Endothelial cell of coronary artery (primary cell): ENCODE measurements around the gene NBEAL2. TPM values are rescaled to one million over a fixed set of nuclear protein-coding genes. Genes with fewer than 3 reads are reported as not detected.

ENCODE experiments used
- total RNA-seq: library from RNA; depleted of rRNA; stranded (reverse); fragments of >200 nt; gene quantifications from 2 replicates; pipeline ENCODE4 v1.2.3, GENCODE V29; 2014

Gene NBEAL2, protein sequence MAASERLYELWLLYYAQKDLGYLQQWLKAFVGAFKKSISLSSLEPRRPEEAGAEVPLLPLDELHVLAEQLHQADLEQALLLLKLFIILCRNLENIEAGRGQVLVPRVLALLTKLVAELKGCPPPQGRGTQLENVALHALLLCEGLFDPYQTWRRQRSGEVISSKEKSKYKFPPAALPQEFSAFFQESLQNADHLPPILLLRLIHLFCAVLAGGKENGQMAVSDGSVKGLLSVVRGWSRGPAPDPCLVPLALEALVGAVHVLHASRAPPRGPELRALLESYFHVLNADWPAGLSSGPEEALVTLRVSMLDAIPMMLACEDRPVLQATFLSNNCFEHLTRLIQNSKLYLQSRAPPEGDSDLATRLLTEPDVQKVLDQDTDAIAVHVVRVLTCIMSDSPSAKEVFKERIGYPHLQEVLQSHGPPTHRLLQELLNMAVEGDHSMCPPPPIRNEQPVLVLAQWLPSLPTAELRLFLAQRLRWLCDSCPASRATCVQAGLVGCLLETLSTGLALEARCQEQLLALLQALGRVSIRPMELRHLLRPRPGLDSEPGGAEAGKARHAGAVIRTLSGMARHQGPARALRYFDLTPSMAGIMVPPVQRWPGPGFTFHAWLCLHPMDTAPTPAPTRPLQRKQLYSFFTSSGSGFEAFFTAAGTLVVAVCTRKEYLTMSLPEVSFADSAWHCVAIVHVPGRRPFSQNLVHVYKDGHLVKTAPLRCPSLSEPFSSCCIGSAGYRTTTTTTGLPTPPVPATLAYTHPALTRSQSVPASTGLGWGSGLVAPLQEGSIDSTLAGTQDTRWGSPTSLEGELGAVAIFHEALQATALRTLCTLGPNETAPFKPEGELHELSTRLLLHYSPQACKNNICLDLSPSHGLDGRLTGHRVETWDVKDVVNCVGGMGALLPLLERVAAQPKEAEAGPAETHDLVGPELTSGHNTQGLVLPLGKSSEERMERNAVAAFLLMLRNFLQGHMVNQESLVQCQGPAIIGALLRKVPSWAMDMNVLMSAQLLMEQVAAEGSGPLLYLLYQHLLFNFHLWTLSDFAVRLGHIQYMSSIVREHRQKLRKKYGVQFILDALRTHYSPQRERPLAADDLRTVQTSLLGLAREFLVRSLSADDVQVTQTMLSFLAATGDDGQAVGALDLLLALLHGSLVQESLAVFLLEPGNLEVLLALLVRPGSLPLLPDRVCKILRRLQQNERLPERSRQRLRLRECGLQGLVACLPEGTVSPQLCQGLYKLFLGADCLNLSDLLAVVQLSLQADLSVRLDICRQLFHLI (N-terminal part only)
- total RNA-seq, result 32.5 and 38.6 TPM in 2 replicates

GRCh38 chr3:46978985-46979944 lies at the start of gene NBEAL2:
Gene NBEAL2 (plus strand): TSS chr3:46979666. CDS start chr3:46979862, 196 bp downstream.

GRCh38 chr3:46976326-46977190 lies 2.9 kb upstream of the NBEAL2 start, which contains the start of gene CCDC12:
Gene CCDC12 (minus strand): TSS chr3:46976745. CDS start chr3:46976732, 13 bp downstream.

Other genes starting within 250 kb of the NBEAL2 start
- not detected in 2 replicates for gene MYL3, start 116.2 kb upstream of the NBEAL2 start, total RNA-seq
- 0.18 and 0.85 TPM in 2 replicates for gene PTH1R, start 101.9 kb upstream of the NBEAL2 start, total RNA-seq
- 44.1 and 47.4 TPM in 2 replicates for gene CCDC12, start 2.9 kb upstream of the NBEAL2 start, total RNA-seq
- gene SETD2, start 184.4 kb downstream of the NBEAL2 start, total RNA-seq, result 24.5 and 44.2 TPM in 2 replicates